Activated B cell treated with CpG ODN at 0.5 μM for 24 hours (primary cell): ENCODE results near the gene ELOVL6. TPM values are rescaled to one million over a fixed set of nuclear protein-coding genes. Genes with fewer than 3 reads are reported as not detected.

ENCODE experiments used
- ATAC-seq: fragments of 200-7000 bp; cut with Tn5 transposase; one replicate; pipeline ENCODE4 v1.10.0; 2021; ENCODE audit warnings: low read depth, mild to moderate bottlenecking, moderate library complexity
- CTCF ChIA-PET: fragments of 350-600 bp; sonication (Branson Sonifier 250); formaldehyde crosslinking; loops from one replicate; lab custom pipeline; 2021; ENCODE audit warnings: antibody characterized with exemption; lab: Charles Lee
- POLR2A ChIA-PET: fragments of 350-600 bp; sonication (Branson Sonifier 250); formaldehyde crosslinking; loops from one replicate; lab custom pipeline; 2021; ENCODE audit warnings: antibody characterized with exemption; lab: Charles Lee
- DNase-seq: peaks from one replicate; pipeline ENCODE4 v3.0.0; 2022
- H3K27ac Mint-ChIP-seq: one replicate; pipeline ENCODE4 v1.8.0; 2020; ENCODE audit warnings: mixed read lengths
- H3K27me3 Mint-ChIP-seq: one replicate; pipeline ENCODE4 v1.8.0; 2021; ENCODE audit warnings: mixed read lengths
- H3K36me3 Mint-ChIP-seq: one replicate; pipeline ENCODE4 v1.8.0; 2021; ENCODE audit warnings: low read depth, mixed read lengths
- H3K4me1 Mint-ChIP-seq: one replicate; pipeline ENCODE4 v1.8.0; 2021; ENCODE audit warnings: mixed read lengths
- H3K4me3 Mint-ChIP-seq: one replicate; pipeline ENCODE4 v1.8.0; 2020; ENCODE audit warnings: mild to moderate bottlenecking, mixed read lengths
- H3K9me3 Mint-ChIP-seq: one replicate; pipeline ENCODE4 v1.8.0; 2020; ENCODE audit warnings: mixed read lengths
- CTCF ChIP-seq: fragments of 200-600 bp; IDR thresholded peaks from one replicate; pipeline ENCODE4 v1.8.0; 2022; ENCODE audit warnings: antibody characterized with exemption, mild to moderate bottlenecking
- intact Hi-C: fragments of 100-400 bp; cut with micrococcal nuclease; formaldehyde crosslinking; loops from one replicate; pipeline ENCODE4 v1.15.1; 2024
- total RNA-seq: library from RNA; stranded (reverse); gene quantifications from 2 replicates; pipeline ENCODE4 v1.2.3, GENCODE V29; 2022

ELOVL6 gene
- total RNA-seq, 1 donor from 2014 or later: 2.1 TPM

DNA sequence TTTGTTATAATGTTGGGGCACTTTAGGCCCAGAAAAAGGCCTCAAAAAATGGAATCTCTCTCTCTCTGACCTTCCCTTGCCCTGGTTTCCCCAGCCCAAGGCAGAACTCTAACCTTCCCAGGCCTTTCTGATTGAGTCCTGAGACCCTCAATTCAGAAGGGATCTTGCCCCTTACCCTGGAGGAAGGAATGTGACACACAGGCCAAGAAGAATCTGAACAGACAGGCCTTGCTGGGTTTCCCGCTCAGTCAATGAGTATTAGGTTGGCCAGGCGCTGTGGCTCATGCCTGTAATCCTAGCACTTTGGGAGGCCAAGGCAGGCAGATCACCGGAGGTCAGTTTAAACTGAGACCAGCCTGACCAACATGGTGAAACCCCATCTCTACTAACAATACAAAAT is 27.6 kb downstream of the ELOVL6 start:
- Mint-ChIP-seq H3K4me3 (no peak overlapping the region), H3K27me3 (no peaks in the 10 kb centered on the region), H3K9me3 (no peaks in the 10 kb centered on the region), H3K36me3 (no peaks in the 10 kb centered on the region), H3K4me1 (no peaks in the 10 kb centered on the region), H3K27ac (no peak overlapping the region)
- DNase-seq (no peak), ATAC-seq (no peak)
- ChIA-PET POLR2A (no interaction called here), CTCF (no interaction called here)
- no peak for TF ChIP-seq CTCF
- intact Hi-C loops: no loop called here

- ATAC-seq (no peak), DNase-seq (no peak)
- Mint-ChIP-seq H3K27me3 (no peaks in the 10 kb centered on the region), H3K4me3 (no peak overlapping the region), H3K27ac (no peak overlapping the region), H3K4me1 (peaks cover 2% of the 10 kb centered on the region), H3K9me3 (peaks cover 2% of the 10 kb centered on the region), H3K36me3 (no peaks in the 10 kb centered on the region)
- CTCF ChIA-PET: no interaction called here
- POLR2A ChIA-PET: interaction anchor here (0.5 kb wide), 1 partner anchor 74 kb away, joined by 3 read pairs; no protein-coding TSS in a partner anchor
- intact Hi-C loops: no loop called here
- no peak for TF ChIP-seq CTCF
Observed at GRCh38 chr4:110165382-110166286, 32.8 kb downstream of the ELOVL6 start.

DNA sequence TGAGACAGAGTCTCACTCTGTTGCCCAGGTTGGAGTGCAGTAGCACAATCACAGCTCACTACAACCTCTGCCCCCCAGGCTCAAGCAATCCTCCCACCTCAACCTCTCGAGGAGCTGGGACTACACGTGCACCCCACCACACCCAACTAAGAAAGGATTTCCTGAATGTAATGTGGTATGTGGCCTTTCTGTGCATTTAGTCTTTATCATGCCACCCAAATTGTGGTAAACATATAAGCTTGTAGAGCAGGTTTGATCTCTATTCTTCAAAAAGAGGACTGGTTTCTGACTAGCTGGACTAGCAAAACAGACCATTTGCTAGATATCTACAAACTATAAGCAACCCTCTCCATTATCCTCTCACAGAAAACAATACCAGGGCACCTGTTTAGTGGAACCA is 33.6 kb downstream of the ELOVL6 start:
- no peak for DNase-seq
- H3K36me3 Mint-ChIP-seq: no peaks in the 10 kb centered on the region
- intact Hi-C loops: no loop called here
- peaks cover 2% of the 10 kb centered on the region for H3K9me3 Mint-ChIP-seq
- ChIA-PET POLR2A (no interaction called here), CTCF (interaction anchor here (0.9 kb wide), 1 partner anchor 9 kb away, joined by 3 read pairs; no protein-coding TSS in a partner anchor)
- no peak overlapping the region for H3K4me3 Mint-ChIP-seq
- TF ChIP-seq CTCF: no peak
- H3K4me1 Mint-ChIP-seq: peaks cover 2% of the 10 kb centered on the region
- no peak overlapping the region for H3K27ac Mint-ChIP-seq
- ATAC-seq: no peak
- H3K27me3 Mint-ChIP-seq: no peaks in the 10 kb centered on the region

- Mint-ChIP-seq H3K4me1 (peaks cover 2% of the 10 kb centered on the region), H3K4me3 (no peak overlapping the region), H3K36me3 (no peaks in the 10 kb centered on the region), H3K27ac (no peak overlapping the region), H3K9me3 (peaks cover 2% of the 10 kb centered on the region), H3K27me3 (no peaks in the 10 kb centered on the region)
- no peak for DNase-seq
- CTCF ChIA-PET: interaction anchor here (0.9 kb wide), 1 partner anchor 9 kb away, joined by 3 read pairs; no protein-coding TSS in a partner anchor
- intact Hi-C loops: no loop called here
- ATAC-seq: no peak
- no peak for TF ChIP-seq CTCF
- POLR2A ChIA-PET: no interaction called here
Observed at GRCh38 chr4:110164251-110164650, 34.2 kb downstream of the ELOVL6 start.

DNA sequence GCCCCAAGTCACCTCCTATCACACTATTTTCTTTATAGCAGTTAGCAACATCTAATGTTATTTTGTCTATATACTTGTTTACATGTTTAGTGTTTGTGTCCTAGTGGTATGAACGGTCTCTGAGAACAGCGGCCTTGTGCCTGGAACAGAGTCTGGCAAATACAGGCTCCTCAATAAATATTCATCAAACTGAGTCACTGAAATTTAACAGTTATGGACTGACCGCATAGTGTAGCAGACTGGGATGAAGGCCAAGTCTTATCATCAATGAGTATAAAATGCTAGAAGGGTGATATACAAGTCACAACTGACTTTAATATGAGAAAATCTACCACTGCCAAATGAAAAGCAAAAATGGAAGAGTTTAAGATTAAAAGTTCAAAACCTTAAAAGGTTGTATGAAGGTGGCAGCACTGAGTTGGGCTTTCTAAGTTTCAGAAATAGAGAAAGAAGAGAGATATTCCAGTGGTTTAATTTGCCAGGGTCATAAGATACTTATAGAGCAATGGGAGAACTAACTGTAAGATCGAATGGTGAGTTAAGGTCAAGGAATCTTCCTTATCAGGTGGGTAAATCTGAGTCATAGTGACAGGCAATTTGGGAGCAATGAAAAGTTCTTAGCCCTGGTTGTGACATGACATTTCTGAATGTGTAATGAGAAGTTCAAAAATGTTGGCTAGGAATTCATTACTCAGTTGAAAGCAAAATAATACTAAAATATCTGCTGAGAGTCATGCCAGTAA is 34.9 kb downstream of the ELOVL6 start:
- intact Hi-C loops: no loop called here
- no peak overlapping the region for H3K4me3 Mint-ChIP-seq
- POLR2A ChIA-PET: no interaction called here
- peaks cover 2% of the 10 kb centered on the region for H3K4me1 Mint-ChIP-seq
- no peak for ATAC-seq
- CTCF ChIA-PET: no interaction called here
- H3K36me3 Mint-ChIP-seq: no peaks in the 10 kb centered on the region
- H3K27ac Mint-ChIP-seq: no peak overlapping the region
- peaks cover 2% of the 10 kb centered on the region for H3K9me3 Mint-ChIP-seq
- no peak for TF ChIP-seq CTCF
- DNase-seq: no peak
- no peaks in the 10 kb centered on the region for H3K27me3 Mint-ChIP-seq
